IMR-90 (cell line): ENCODE data around the gene SIK3.

Experiments used
- BHLHE40 ChIP-seq: fragments of 150-350 bp; IDR thresholded peaks from 2 replicates; pipeline ENCODE4 v1.6.1; 2016; ENCODE audit warnings: mild to moderate bottlenecking, low read depth, low read length
- CEBPB ChIP-seq: IDR thresholded peaks from 2 replicates; pipeline ENCODE4 v1.6.1; 2012; ENCODE audit warnings: low read depth, low read length, improper control_type of control experiment
- CTCF ChIP-seq: conservative IDR thresholded peaks from 2 replicates; pipeline ENCODE4 v1.5.1; 2012; ENCODE audit warnings: mild to moderate bottlenecking, low read depth, low read length, improper control_type of control experiment
- ELK1 ChIP-seq: fragments of 150-350 bp; IDR thresholded peaks from 2 replicates; pipeline ENCODE4 v1.6.1; 2016; ENCODE audit warnings: low read depth, mild to moderate bottlenecking, low read length, moderate library complexity, borderline replicate concordance
- FOS ChIP-seq: fragments of 150-350 bp; IDR thresholded peaks from 2 replicates; pipeline ENCODE4 v1.6.1; 2016; ENCODE audit warnings: low read depth, low read length
- MAFK ChIP-seq: IDR thresholded peaks from 2 replicates; pipeline ENCODE4 v1.6.1; 2012; ENCODE audit warnings: low read depth, low read length, improper control_type of control experiment
- MXI1 ChIP-seq: IDR thresholded peaks from 2 replicates; pipeline ENCODE4 v1.6.1; 2012; ENCODE audit warnings: low read depth, mild to moderate bottlenecking, low read length, moderate library complexity, borderline replicate concordance
- POLR2A ChIP-seq: IDR thresholded peaks from 2 replicates; pipeline ENCODE4 v1.6.1; 2012; ENCODE audit warnings: mild to moderate bottlenecking, low read depth, low read length
- RAD21 ChIP-seq: IDR thresholded peaks from 2 replicates; pipeline ENCODE4 v1.6.1; 2012; ENCODE audit warnings: low read length, improper control_type of control experiment
- RFX5 ChIP-seq: IDR thresholded peaks from 2 replicates; pipeline ENCODE4 v1.8.0; 2012; ENCODE audit warnings: low read depth, mild to moderate bottlenecking, low read length, moderate library complexity
- SMC3 ChIP-seq: fragments of 150-350 bp; IDR thresholded peaks from 2 replicates; pipeline ENCODE4 v1.6.1; 2016; ENCODE audit warnings: low read depth, mild to moderate bottlenecking, antibody characterized with exemption, low read length, moderate library complexity
- USF2 ChIP-seq: fragments of 150-350 bp; IDR thresholded peaks from 2 replicates; pipeline ENCODE4 v1.6.1; 2017; ENCODE audit warnings: mild to moderate bottlenecking, antibody characterized with exemption, low read length, low read depth

GRCh38 chr11:116873381-116873780 is 224.8 kb downstream of the SIK3 start:
- TF ChIP-seq CTCF (no peak), BHLHE40 (no peak), USF2 (no peak), POLR2A (no peak), ELK1 (no peak), CEBPB (no peak), RAD21 (no peak), FOS (no peak), SMC3 (no peak), MXI1 (no peak), RFX5 (no peak), MAFK (no peak)
